GM18499 (cell line): ENCODE measurements around the gene PQBP1.
"Not testable (repeated sequence)": the region's sequence is repeated elsewhere in the genome, so short reads cannot be mapped to it uniquely, and the experiment has no call there.

Experiments used
- ATAC-seq: cut with Tn5 transposase; IDR thresholded peaks from one replicate; pipeline ENCODE4 v1.9.1; 2021; ENCODE audit warnings: moderate number of reproducible peaks; ENCODE audit not compliant: insufficient read depth, unreplicated experiment

PQBP1 gene

GRCh38 chrX:48897625-48898306 lies at the start of gene PQBP1, which contains the start of gene TIMM17B:
Gene PQBP1 (plus strand): TSS chrX:48897930. CDS start chrX:48898510, 580 bp downstream.
Gene TIMM17B (minus strand): TSS chrX:48897768. CDS start chrX:48897749, 19 bp downstream.
- peak; percentile 62 for ATAC-seq

- no peak for ATAC-seq
Measured at GRCh38 chrX:48848847-48849246, 48.9 kb upstream of the PQBP1 start.

GRCh38 chrX:48852857-48853256 lies 44.9 kb upstream of the PQBP1 start:
- no peak for ATAC-seq

- ATAC-seq, result not testable (repeated sequence)
Measured at GRCh38 chrX:48853494-48853893, 44.2 kb upstream of the PQBP1 start.

GRCh38 chrX:48854121-48854804 lies 43.5 kb upstream of the PQBP1 start:
- ATAC-seq, result not testable (repeated sequence)

- no peak for ATAC-seq
Measured at GRCh38 chrX:48854898-48855297, 42.8 kb upstream of the PQBP1 start.

GRCh38 chrX:48864210-48864609 lies 33.5 kb upstream of the PQBP1 start:
- ATAC-seq, result no peak

- ATAC-seq, result not testable (repeated sequence)
Measured at GRCh38 chrX:48872017-48872416, 25.7 kb upstream of the PQBP1 start.

GRCh38 chrX:48876944-48877343 lies 20.8 kb upstream of the PQBP1 start:
- ATAC-seq, result not testable (repeated sequence)

- no peak for ATAC-seq
Measured at GRCh38 chrX:48883729-48884128, 14.0 kb upstream of the PQBP1 start.

- ATAC-seq, result not testable (repeated sequence)
Measured at GRCh38 chrX:48886586-48886985, 11.1 kb upstream of the PQBP1 start.

- ATAC-seq, result no peak
Measured at GRCh38 chrX:48890296-48890925, 7.3 kb upstream of the PQBP1 start.

- peak; percentile 15 for ATAC-seq
Measured at GRCh38 chrX:48890934-48891401, 6.8 kb upstream of the PQBP1 start.

- peak; percentile 43 for ATAC-seq
Measured at GRCh38 chrX:48891402-48892288, 6.1 kb upstream of the PQBP1 start.

GRCh38 chrX:48892896-48893295 lies 4.8 kb upstream of the PQBP1 start:
- ATAC-seq, result no peak

- ATAC-seq, result no peak
Measured at GRCh38 chrX:48893556-48894348, 4.0 kb upstream of the PQBP1 start.

- no peak for ATAC-seq
Measured at GRCh38 chrX:48894891-48895290, 2.8 kb upstream of the PQBP1 start.

- no peak for ATAC-seq
Measured at GRCh38 chrX:48896611-48897011, 1.1 kb upstream of the PQBP1 start.

- peak; percentile 11 for ATAC-seq
Measured at GRCh38 chrX:48897157-48897624, 539 bp upstream of the PQBP1 start.
